Activated CD4-positive, alpha-beta T cell treated with anti-CD3 and anti-CD28 coated beads, Interleukin-2, amount 10 ng/mL, durations not matched to agents 7 days and 5 days (primary cell): Measurements from ENCODE around the gene UNC5B. TPM values are rescaled to one million over a fixed set of nuclear protein-coding genes. Genes with fewer than 3 reads are reported as not detected.

Experiments
- CTCF ChIA-PET: fragments of 350-600 bp; sonication (Branson Sonifier 250); formaldehyde crosslinking; loops from one replicate; lab custom pipeline; 2021; ENCODE audit warnings: antibody characterized with exemption; lab: Charles Lee
- POLR2A ChIA-PET: fragments of 350-600 bp; sonication (Branson Sonifier 250); formaldehyde crosslinking; loops from one replicate; lab custom pipeline; 2021; ENCODE audit warnings: antibody characterized with exemption; lab: Charles Lee
- DNase-seq: peaks from one replicate; pipeline ENCODE4 v3.0.0-alpha.2; 2020
- H3K27ac Mint-ChIP-seq: one replicate; pipeline ENCODE4 v1.8.0; 2021; ENCODE audit warnings: mild to moderate bottlenecking, moderate library complexity, mixed read lengths
- H3K27me3 Mint-ChIP-seq: one replicate; pipeline ENCODE4 v1.8.0; 2021; ENCODE audit warnings: mixed read lengths
- H3K36me3 Mint-ChIP-seq: one replicate; pipeline ENCODE4 v1.8.0; 2021; ENCODE audit warnings: low read depth, mixed read lengths
- H3K4me1 Mint-ChIP-seq: one replicate; pipeline ENCODE4 v1.8.0; 2021; ENCODE audit warnings: mixed read lengths
- H3K4me3 Mint-ChIP-seq: one replicate; pipeline ENCODE4 v1.8.0; 2021; ENCODE audit warnings: mild to moderate bottlenecking, moderate library complexity, mixed read lengths
- H3K9me3 Mint-ChIP-seq: one replicate; pipeline ENCODE4 v1.8.0; 2021; ENCODE audit warnings: mixed read lengths
- total RNA-seq, 2 experiments: library from RNA; stranded (reverse); gene quantifications; one replicate each; pipeline ENCODE4 v1.2.3, GENCODE V29; 2021

Gene UNC5B
- total RNA-seq, 2 experiments from 2014 or later, result not detected

DNA sequence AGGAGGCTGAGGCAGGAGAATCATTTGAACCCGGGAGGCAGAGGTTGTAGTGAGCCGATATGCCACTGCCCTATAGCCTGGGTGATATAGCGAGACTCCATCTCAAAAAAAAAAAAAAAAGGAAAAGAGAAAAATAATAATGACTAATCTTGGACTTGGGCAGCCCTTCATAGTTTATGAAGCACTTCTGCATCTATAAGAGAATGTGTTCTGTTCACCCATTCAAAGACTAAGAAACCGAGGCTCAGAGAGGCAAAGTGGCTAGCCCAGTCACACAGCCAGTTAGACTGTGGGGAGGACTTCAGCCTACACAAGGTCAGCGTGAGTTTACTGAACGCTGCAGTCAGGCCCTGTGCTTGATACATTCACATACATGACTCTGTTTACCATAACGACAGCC lies 46.9 kb downstream of the UNC5B start:
- CTCF ChIA-PET, result interaction anchor here (1.1 kb wide), 1 partner anchor 16 kb away, joined by 3 read pairs; no protein-coding TSS in a partner anchor
- POLR2A ChIA-PET, result no interaction called here
- DNase-seq, result no peak
- H3K4me1 Mint-ChIP-seq, result no peaks in the 10 kb centered on the region
- peaks cover 3% of the 10 kb centered on the region for H3K27me3 Mint-ChIP-seq
- H3K27ac Mint-ChIP-seq, result no peak overlapping the region
- H3K4me3 Mint-ChIP-seq, result no peak overlapping the region
- no peaks in the 10 kb centered on the region for H3K9me3 Mint-ChIP-seq
- H3K36me3 Mint-ChIP-seq, result no peaks in the 10 kb centered on the region

GRCh38 chr10:71259815-71260501 lies 47.6 kb downstream of the UNC5B start:
- POLR2A ChIA-PET, result no interaction called here
- H3K4me3 Mint-ChIP-seq, result no peak overlapping the region
- DNase-seq, result no peak
- no peak overlapping the region for H3K27ac Mint-ChIP-seq
- H3K27me3 Mint-ChIP-seq, result peaks cover 3% of the 10 kb centered on the region
- CTCF ChIA-PET, result no interaction called here
- no peaks in the 10 kb centered on the region for H3K36me3 Mint-ChIP-seq
- H3K9me3 Mint-ChIP-seq, result no peaks in the 10 kb centered on the region
- H3K4me1 Mint-ChIP-seq, result no peaks in the 10 kb centered on the region

DNA sequence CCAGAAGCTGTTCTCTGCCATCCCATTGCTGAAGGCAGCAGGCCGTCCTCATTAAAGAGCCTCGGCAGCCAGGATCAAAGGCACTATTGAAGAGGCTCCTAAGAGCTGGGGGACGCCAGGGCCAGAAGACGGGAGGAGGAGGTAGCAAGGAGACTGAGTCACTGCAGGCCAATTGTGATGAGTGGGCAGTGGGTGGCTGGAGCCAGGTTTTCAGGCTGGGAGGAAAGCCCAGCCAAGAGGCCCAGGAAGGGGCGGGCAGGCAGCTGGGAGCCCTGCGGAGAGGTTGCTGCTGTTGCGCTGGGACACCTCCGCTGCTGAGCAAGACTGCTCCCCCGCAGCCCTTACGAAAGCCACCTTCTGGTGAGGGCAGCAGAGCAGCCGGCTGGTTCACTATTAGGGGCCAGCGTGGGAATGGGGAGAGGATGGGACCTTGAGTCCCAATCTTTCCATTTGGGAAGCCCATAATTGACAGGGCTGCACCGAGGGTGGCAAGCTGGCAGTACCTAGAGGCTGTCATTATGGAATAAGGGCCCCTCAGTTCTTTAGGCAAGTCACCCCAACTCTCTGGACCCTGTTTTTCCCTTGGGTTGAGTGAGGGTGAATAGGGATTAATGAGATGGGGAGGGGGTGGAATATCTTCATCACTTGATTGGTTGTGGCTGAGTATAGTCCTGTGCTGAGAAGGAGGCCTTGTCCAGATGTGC lies 48.4 kb downstream of the UNC5B start:
- Mint-ChIP-seq H3K4me1 (no peaks in the 10 kb centered on the region), H3K27me3 (peaks cover 3% of the 10 kb centered on the region), H3K36me3 (no peaks in the 10 kb centered on the region), H3K4me3 (no peak overlapping the region), H3K27ac (no peak overlapping the region), H3K9me3 (no peaks in the 10 kb centered on the region)
- CTCF ChIA-PET, result no interaction called here
- POLR2A ChIA-PET, result no interaction called here
- DNase-seq, result no peak

DNA sequence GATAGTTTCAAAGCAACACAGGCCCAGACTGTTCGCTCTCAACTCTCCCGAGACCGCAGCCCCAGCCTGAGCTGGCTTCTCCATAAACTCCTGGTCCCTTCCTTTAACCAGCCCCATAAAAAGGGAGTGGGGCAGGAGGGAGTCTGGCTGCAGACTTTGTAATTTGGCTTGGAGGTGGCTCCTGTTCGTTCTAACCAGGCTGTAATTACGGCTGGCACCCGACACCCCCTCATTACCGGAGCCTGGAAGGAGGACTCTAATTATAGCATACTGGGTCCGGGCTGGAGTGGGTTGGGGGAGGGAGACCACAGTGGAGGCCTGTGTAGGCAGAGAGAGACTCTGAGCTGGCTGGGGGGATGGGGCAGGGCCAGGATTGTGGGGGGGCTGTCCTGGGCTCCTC lies 49.7 kb downstream of the UNC5B start:
- DNase-seq, result no peak
- Mint-ChIP-seq H3K4me1 (no peaks in the 10 kb centered on the region), H3K27me3 (peaks cover 3% of the 10 kb centered on the region), H3K27ac (no peak overlapping the region), H3K4me3 (no peak overlapping the region), H3K9me3 (no peaks in the 10 kb centered on the region), H3K36me3 (no peaks in the 10 kb centered on the region)
- ChIA-PET CTCF (no interaction called here), POLR2A (no interaction called here)

DNA sequence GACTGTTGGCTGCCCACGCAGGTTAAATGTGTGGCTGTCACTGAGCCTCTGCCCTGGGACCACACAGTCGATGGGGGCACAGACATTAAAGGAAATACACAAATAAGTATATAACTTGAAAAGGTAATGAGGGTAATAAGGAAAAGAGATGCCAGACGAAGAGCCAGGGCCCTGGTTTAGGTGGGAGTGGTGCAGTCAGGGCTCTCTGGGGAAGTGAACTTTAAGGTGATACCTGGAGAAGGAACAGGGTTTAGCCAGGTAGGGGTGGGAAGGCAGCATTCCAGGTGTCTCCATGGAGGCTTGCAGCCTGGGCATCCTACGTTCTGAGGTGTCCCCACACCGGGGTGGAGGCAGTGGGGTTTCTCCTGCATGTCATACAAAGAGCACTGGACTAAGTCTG lies 50.4 kb downstream of the UNC5B start:
- H3K27me3 Mint-ChIP-seq, result no peaks in the 10 kb centered on the region
- DNase-seq, result no peak
- H3K9me3 Mint-ChIP-seq, result no peaks in the 10 kb centered on the region
- no peak overlapping the region for H3K4me3 Mint-ChIP-seq
- ChIA-PET POLR2A (no interaction called here), CTCF (no interaction called here)
- H3K36me3 Mint-ChIP-seq, result no peaks in the 10 kb centered on the region
- H3K4me1 Mint-ChIP-seq, result no peaks in the 10 kb centered on the region
- H3K27ac Mint-ChIP-seq, result no peak overlapping the region

DNA sequence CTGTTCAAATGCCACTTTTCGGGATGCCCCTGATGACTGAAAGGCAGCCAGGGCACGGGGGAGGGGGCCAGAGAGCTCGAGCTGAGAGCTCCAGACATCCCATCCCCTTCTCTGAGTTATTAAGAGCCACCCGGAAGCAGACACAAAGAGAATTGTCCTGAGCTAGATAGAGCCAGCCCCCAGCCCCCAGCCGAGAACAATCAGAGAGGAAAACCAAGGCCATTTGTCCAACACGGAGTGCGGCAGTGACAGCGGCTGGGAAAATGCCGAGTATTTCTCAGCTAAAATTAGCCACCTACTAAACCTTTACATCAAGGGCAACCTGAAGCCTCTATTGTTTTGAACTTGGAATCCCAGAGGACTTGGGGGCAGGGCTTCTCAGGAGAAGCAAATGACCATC lies 51.0 kb downstream of the UNC5B start:
- Mint-ChIP-seq H3K27ac (no peak overlapping the region), H3K4me3 (no peak overlapping the region), H3K4me1 (no peaks in the 10 kb centered on the region), H3K27me3 (no peaks in the 10 kb centered on the region), H3K36me3 (no peaks in the 10 kb centered on the region), H3K9me3 (no peaks in the 10 kb centered on the region)
- CTCF ChIA-PET, result no interaction called here
- no peak for DNase-seq
- POLR2A ChIA-PET, result no interaction called here

- no peak overlapping the region for H3K4me3 Mint-ChIP-seq
- POLR2A ChIA-PET, result no interaction called here
Measured at GRCh38 chr10:71264345-71265200, 52.2 kb downstream of the UNC5B start.

GRCh38 chr10:71265201-71265575 lies 52.8 kb downstream of the UNC5B start:
- H3K9me3 Mint-ChIP-seq, result no peaks in the 10 kb centered on the region
- H3K4me3 Mint-ChIP-seq, result no peak overlapping the region
- no peaks in the 10 kb centered on the region for H3K4me1 Mint-ChIP-seq
- no peaks in the 10 kb centered on the region for H3K36me3 Mint-ChIP-seq
- peaks cover 2% of the 10 kb centered on the region for H3K27me3 Mint-ChIP-seq
- ChIA-PET POLR2A (no interaction called here), CTCF (interaction anchor here (0.6 kb wide), 1 partner anchor 69 kb away, joined by 5 read pairs; no protein-coding TSS in a partner anchor)
- H3K27ac Mint-ChIP-seq, result no peak overlapping the region
- DNase-seq, result no peak

More at GRCh38 chr10:71264345-71265200, 52.2 kb downstream of the UNC5B start:
- no peak overlapping the region for H3K27ac Mint-ChIP-seq
- H3K36me3 Mint-ChIP-seq, result no peaks in the 10 kb centered on the region
- H3K9me3 Mint-ChIP-seq, result no peaks in the 10 kb centered on the region
- CTCF ChIA-PET, result interaction anchor here (0.6 kb wide), 1 partner anchor 70 kb away, joined by 5 read pairs; no protein-coding TSS in a partner anchor
- peaks cover 1% of the 10 kb centered on the region for H3K27me3 Mint-ChIP-seq
- no peaks in the 10 kb centered on the region for H3K4me1 Mint-ChIP-seq
- no peak for DNase-seq

- CTCF ChIA-PET, result no interaction called here
- POLR2A ChIA-PET, result no interaction called here
- Mint-ChIP-seq H3K9me3 (no peaks in the 10 kb centered on the region), H3K4me1 (no peaks in the 10 kb centered on the region), H3K27me3 (peaks cover 2% of the 10 kb centered on the region), H3K36me3 (no peaks in the 10 kb centered on the region), H3K4me3 (no peak overlapping the region), H3K27ac (no peak overlapping the region)
- no peak for DNase-seq
Measured at GRCh38 chr10:71265618-71266146, 53.3 kb downstream of the UNC5B start.

DNA sequence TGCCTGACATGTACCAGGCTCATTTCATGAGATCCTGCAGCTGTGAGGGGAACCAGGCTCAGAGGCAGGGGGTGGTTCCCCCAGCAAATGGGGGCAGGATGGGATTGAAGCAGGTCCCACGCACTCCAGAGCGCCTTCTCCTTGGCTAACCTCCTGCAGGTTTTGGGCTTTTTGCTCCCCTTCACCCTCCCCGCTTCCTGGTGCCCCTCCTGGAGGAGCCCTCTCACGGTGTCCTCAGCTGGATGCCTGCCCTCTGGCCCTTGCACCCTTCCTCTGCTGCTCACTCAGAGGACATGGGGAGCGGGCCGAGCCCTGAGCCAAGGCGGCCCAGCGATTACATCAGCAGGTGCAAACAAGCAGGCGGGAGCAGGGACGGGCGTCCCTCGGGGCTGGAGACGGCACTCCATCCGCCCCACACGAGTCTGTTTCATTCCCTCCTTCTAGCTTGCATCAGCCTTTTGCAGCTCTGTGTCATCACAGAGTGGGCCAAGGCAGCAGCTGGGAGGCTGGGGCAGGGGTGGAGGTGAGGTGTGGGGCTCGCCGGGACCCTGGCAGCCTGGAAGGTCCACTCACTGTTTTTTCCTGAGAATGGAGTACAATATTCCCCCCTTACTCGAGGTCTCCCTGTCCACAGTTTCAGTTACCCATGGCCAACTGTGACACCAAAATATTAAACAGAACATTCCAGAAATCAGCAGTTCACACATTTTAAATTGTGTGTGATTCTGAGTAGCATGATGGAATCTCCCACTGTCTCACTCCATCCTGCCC lies 54.0 kb downstream of the UNC5B start:
- Mint-ChIP-seq H3K27ac (no peak overlapping the region), H3K36me3 (no peaks in the 10 kb centered on the region), H3K9me3 (no peaks in the 10 kb centered on the region), H3K4me3 (no peak overlapping the region), H3K4me1 (peaks cover under 1% of the 10 kb centered on the region), H3K27me3 (peaks cover 2% of the 10 kb centered on the region)
- CTCF ChIA-PET, result no interaction called here
- POLR2A ChIA-PET, result no interaction called here
- DNase-seq, result no peak

DNA sequence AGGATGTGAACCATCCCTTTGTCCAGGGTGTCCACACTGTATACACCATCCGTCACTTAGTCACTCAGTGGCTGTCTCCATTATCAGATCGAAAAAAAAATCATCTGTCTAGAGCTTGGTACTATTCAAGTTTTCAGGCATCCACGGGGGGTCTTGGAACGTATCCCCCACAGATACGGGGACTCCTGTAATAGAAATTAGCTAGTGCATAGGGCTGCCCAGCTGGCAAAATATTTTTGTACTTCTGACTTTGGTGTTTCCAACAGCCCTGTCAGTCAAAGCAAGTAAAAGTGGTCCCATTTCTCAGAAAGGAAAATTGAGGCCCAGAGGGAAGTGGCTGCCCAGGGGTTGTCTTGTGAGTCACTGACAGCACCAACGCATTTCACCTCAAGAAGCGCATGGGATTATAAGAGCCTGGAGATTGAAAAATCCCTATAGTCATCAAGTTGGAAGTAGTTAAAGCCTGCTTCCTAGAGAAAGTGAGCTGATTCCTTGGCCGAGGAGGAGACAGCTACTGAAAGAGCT lies 54.6 kb downstream of the UNC5B start:
- no peak overlapping the region for H3K4me3 Mint-ChIP-seq
- peaks cover 6% of the 10 kb centered on the region for H3K4me1 Mint-ChIP-seq
- ChIA-PET CTCF (no interaction called here), POLR2A (no interaction called here)
- no peak for DNase-seq
- no peaks in the 10 kb centered on the region for H3K9me3 Mint-ChIP-seq
- peaks cover 2% of the 10 kb centered on the region for H3K27me3 Mint-ChIP-seq
- no peaks in the 10 kb centered on the region for H3K36me3 Mint-ChIP-seq
- H3K27ac Mint-ChIP-seq, result no peak overlapping the region
